HL-60 (cell line): ENCODE results near the gene ANKRD55.

ENCODE experiments used
- DNase-seq, 2 experiments: peaks; one replicate each; pipeline ENCODE4 v3.0.0-alpha.2; 2010 to 2020; ENCODE audit warnings: low read depth in 1 of 2, low spot score in 1 of 2
- H3K27ac ChIP-seq: fragments of 250-450 bp; sonication (Bioruptor Pico); replicated peaks from 2 replicates; pipeline ENCODE4 v1.5.1; 2020; ENCODE audit warnings: mild to moderate bottlenecking, moderate library complexity
- H3K27me3 ChIP-seq: fragments of 250-450 bp; sonication (Bioruptor Pico); 2 replicates; pipeline ENCODE4 v1.5.1; 2021; ENCODE audit warnings: mild to moderate bottlenecking, moderate library complexity; ENCODE audit not compliant: insufficient read depth, poor library complexity, severe bottlenecking
- H3K4me3 ChIP-seq: replicated peaks from 2 replicates; pipeline ENCODE4 v1.5.1; 2011; ENCODE audit warnings: mild to moderate bottlenecking, control low read depth, low read length; ENCODE audit not compliant: insufficient read depth
- CTCF ChIP-seq: IDR thresholded peaks from one replicate; pipeline ENCODE4 v1.5.1; 2011; ENCODE audit warnings: low read length, control low read depth, inconsistent platforms; ENCODE audit not compliant: insufficient read depth
- GABPA ChIP-seq: IDR thresholded peaks from 2 replicates; pipeline ENCODE4 v1.6.1; 2012; ENCODE audit warnings: low read depth
- POLR2AphosphoS5 ChIP-seq: IDR thresholded peaks from 2 replicates; pipeline ENCODE4 v1.6.1; 2012; ENCODE audit warnings: low read depth
- REST ChIP-seq: IDR thresholded peaks from 2 replicates; pipeline ENCODE4 v1.6.1; 2012; ENCODE audit warnings: low read depth; ENCODE audit not compliant: insufficient replicate concordance
- SPI1 ChIP-seq: IDR thresholded peaks from 2 replicates; pipeline ENCODE4 v1.6.1; 2012; ENCODE audit warnings: low read depth, mild to moderate bottlenecking, borderline replicate concordance

ANKRD55 gene

GRCh38 chr5:56190497-56190896 lies 42.6 kb downstream of the ANKRD55 start:
- no peak for DNase-seq

GRCh38 chr5:56185768-56186311 lies 47.3 kb downstream of the ANKRD55 start:
- no peak for DNase-seq
- Histone ChIP-seq H3K27me3 (no peaks in the 10 kb centered on the region), H3K4me3 (no peak overlapping the region), H3K27ac (no peak overlapping the region)
- TF ChIP-seq CTCF: no peak
- no peak for TF ChIP-seq REST
- no peak for TF ChIP-seq POLR2AphosphoS5
- TF ChIP-seq SPI1: no peak
- no peak for TF ChIP-seq GABPA

More at GRCh38 chr5:56190497-56190896, 42.6 kb downstream of the ANKRD55 start:
- TF ChIP-seq POLR2AphosphoS5: no peak
- TF ChIP-seq CTCF: no peak
- no peak for TF ChIP-seq SPI1
- no peak for TF ChIP-seq REST
- no peak for TF ChIP-seq GABPA
- H3K27me3 ChIP-seq: no peaks in the 10 kb centered on the region
- no peak overlapping the region for H3K27ac ChIP-seq
- no peak overlapping the region for H3K4me3 ChIP-seq

- no peak for DNase-seq
- Histone ChIP-seq H3K27me3 (no peaks in the 10 kb centered on the region), H3K4me3 (no peak overlapping the region), H3K27ac (no peak overlapping the region)
- TF ChIP-seq CTCF (no peak), POLR2AphosphoS5 (no peak), SPI1 (no peak), REST (no peak), GABPA (no peak)
Measured at GRCh38 chr5:56183506-56183905, 49.6 kb downstream of the ANKRD55 start.
